ENCODE data around the gene ACSS2.

GRCh38 chr20:34904202-34904621 is 27.8 kb downstream of the ACSS2 start:
- TF ChIP-seq TARDBP (IDR thresholded peaks at IDR 0.05) = no peak
- TF ChIP-seq CTBP1 (IDR thresholded peaks at IDR 0.05; ENCODE audit: borderline replicate concordance) = no peak
- no peak for TF ChIP-seq BHLHE40 (IDR thresholded peaks at IDR 0.05; ENCODE audit: borderline replicate concordance)
- no peak for TF ChIP-seq FOXA1 (IDR thresholded peaks at IDR 0.05)
- no peak for TF ChIP-seq HDGF (IDR thresholded peaks at IDR 0.05; ENCODE audit: borderline replicate concordance)
- no peak for TF ChIP-seq ELF4 (IDR thresholded peaks at IDR 0.05)
- TF ChIP-seq SP1 (IDR thresholded peaks at IDR 0.05) = no peak
- no peak for TF ChIP-seq FOXK2 (IDR thresholded peaks at IDR 0.05)
- no peak for TF ChIP-seq LEF1 (IDR thresholded peaks at IDR 0.05; ENCODE audit: borderline replicate concordance)
- TF ChIP-seq SUZ12 (IDR thresholded peaks at IDR 0.05) = no peak

Measured in HEK293T (cell line).